ENCODE results near the gene ALX4.

DNA sequence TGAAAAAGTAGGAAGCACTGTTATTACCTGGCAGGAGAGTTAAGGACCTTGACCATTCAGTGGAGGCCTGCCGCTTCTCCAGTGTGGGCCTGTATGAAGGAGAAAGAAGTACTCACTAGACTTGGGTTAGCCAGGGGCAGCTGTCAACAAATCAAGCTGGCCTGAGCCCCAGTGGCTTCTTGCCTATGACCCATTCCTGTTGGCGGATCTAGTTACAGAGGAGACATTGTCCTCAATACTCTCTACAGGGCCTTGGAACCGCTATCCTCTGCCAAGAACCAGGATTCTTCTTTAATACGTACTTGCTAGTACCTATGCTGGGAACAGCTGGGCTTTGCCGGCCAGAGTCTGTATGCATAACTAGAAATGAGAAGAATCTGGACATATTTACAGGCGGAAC is 68.1 kb downstream of the ALX4 start:
- no peak for TF ChIP-seq EGR1 (conservative IDR thresholded peaks at IDR 0.05)
- TF ChIP-seq BCL6 (CRISPR knock-in tag; IDR thresholded peaks at IDR 0.05), result no peak
- no peak for TF ChIP-seq PHB2 (IDR thresholded peaks at IDR 0.05; ENCODE audit: low read depth)
- no peak for TF ChIP-seq ZNF232 (CRISPR knock-in tag; IDR thresholded peaks at IDR 0.05)
- TF ChIP-seq POLR2AphosphoS5 (IDR thresholded peaks at IDR 0.05; ENCODE audit: control insufficient read depth, insufficient read depth, low read depth, low read length), result no peak
- no peak for TF ChIP-seq SAFB2 (IDR thresholded peaks at IDR 0.05; ENCODE audit: borderline replicate concordance, low read depth, low read length, severe bottlenecking)
